ENCODE data around the gene SEMA6B.

The SEMA6B gene

GRCh38 chr19:4586691-4587090, 27.2 kb upstream of the SEMA6B start:
- Histone ChIP-seq H3K9me3 (no peaks in the 10 kb centered on the region), H3K4me1 (ENCODE audit: control insufficient read depth in 1 of 2, insufficient read depth in 1 of 2, low read depth in 1 of 2, low read length in 1 of 2) (no peaks in the 10 kb centered on the region), H3K27ac (no peak overlapping the region), H3K36me3 (no peaks in the 10 kb centered on the region), H3K27me3 (peaks cover 85% of the 10 kb centered on the region), H3K4me3 (ENCODE audit: low read depth in 1 of 2, low read length in 1 of 2) (no peak overlapping the region)
- TF ChIP-seq, protein P1, sequence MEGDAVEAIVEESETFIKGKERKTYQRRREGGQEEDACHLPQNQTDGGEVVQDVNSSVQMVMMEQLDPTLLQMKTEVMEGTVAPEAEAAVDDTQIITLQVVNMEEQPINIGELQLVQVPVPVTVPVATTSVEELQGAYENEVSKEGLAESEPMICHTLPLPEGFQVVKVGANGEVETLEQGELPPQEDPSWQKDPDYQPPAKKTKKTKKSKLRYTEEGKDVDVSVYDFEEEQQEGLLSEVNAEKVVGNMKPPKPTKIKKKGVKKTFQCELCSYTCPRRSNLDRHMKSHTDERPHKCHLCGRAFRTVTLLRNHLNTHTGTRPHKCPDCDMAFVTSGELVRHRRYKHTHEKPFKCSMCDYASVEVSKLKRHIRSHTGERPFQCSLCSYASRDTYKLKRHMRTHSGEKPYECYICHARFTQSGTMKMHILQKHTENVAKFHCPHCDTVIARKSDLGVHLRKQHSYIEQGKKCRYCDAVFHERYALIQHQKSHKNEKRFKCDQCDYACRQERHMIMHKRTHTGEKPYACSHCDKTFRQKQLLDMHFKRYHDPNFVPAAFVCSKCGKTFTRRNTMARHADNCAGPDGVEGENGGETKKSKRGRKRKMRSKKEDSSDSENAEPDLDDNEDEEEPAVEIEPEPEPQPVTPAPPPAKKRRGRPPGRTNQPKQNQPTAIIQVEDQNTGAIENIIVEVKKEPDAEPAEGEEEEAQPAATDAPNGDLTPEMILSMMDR (IDR thresholded peaks at IDR 0.05) = no peak

DNA sequence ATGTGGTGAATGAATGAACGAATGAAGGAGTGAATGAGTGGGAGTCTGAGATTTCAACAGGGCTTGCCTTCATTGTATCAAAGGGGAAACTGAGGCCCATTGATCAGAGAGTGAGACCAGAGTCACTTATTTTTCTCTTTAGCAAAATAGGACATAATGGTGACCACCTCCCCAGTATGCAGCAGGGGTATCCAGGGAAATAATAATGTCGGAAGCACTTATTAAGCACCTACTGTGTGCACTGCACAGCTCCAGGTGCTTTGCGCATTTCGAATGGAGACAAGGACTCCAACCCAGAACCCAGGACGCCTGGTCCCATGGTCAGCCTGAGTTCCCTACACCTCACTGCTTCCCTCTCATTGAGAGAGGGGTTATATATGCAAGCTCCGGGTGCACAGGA, 26.8 kb upstream of the SEMA6B start:
- no peak overlapping the region for H3K27ac ChIP-seq
- TF ChIP-seq, protein P1 (IDR thresholded peaks at IDR 0.05) = no peak
- H3K27me3 ChIP-seq = peaks cover 85% of the 10 kb centered on the region
- no peaks in the 10 kb centered on the region for H3K4me1 ChIP-seq (ENCODE audit: control insufficient read depth in 1 of 2, insufficient read depth in 1 of 2, low read depth in 1 of 2, low read length in 1 of 2)
- no peaks in the 10 kb centered on the region for H3K36me3 ChIP-seq
- H3K9me3 ChIP-seq = no peaks in the 10 kb centered on the region
- H3K4me3 ChIP-seq (ENCODE audit: low read depth in 1 of 2, low read length in 1 of 2) = no peak overlapping the region

DNA sequence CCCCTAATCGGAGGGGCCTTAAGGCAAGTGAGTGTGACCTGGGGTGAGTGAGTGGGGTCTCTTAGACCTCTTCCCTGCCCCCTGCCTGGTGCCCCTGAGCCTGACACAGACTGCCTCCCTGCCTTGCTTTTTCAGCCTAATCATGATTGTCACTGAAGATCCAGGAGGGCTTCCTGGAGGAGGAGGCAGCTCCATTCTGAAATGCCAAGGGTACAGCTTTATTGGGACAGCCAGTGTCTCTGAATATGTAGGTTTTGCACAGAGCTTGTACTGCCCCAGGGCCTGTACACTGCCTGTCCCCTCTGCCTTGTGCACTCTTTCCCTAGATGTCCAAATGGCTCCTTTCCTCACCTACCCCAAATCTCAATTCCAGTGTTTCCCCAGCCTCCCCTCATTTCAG, 26.1 kb upstream of the SEMA6B start:
- Histone ChIP-seq H3K36me3 (no peaks in the 10 kb centered on the region), H3K4me3 (ENCODE audit: low read depth in 1 of 2, low read length in 1 of 2) (no peak overlapping the region), H3K9me3 (no peaks in the 10 kb centered on the region), H3K27ac (no peak overlapping the region), H3K4me1 (ENCODE audit: control insufficient read depth in 1 of 2, insufficient read depth in 1 of 2, low read depth in 1 of 2, low read length in 1 of 2) (no peaks in the 10 kb centered on the region), H3K27me3 (peaks cover 85% of the 10 kb centered on the region)
- TF ChIP-seq, protein P1 (IDR thresholded peaks at IDR 0.05) = no peak

GRCh38 chr19:4584670-4585460, 25.4 kb upstream of the SEMA6B start:
- Histone ChIP-seq H3K4me1 (ENCODE audit: control insufficient read depth in 1 of 2, insufficient read depth in 1 of 2, low read depth in 1 of 2, low read length in 1 of 2) (no peaks in the 10 kb centered on the region), H3K36me3 (no peaks in the 10 kb centered on the region), H3K9me3 (no peaks in the 10 kb centered on the region), H3K4me3 (ENCODE audit: low read depth in 1 of 2, low read length in 1 of 2) (no peak overlapping the region), H3K27me3 (peaks cover 85% of the 10 kb centered on the region), H3K27ac (no peak overlapping the region)
- TF ChIP-seq, protein P1 (IDR thresholded peaks at IDR 0.05) = no peak

DNA sequence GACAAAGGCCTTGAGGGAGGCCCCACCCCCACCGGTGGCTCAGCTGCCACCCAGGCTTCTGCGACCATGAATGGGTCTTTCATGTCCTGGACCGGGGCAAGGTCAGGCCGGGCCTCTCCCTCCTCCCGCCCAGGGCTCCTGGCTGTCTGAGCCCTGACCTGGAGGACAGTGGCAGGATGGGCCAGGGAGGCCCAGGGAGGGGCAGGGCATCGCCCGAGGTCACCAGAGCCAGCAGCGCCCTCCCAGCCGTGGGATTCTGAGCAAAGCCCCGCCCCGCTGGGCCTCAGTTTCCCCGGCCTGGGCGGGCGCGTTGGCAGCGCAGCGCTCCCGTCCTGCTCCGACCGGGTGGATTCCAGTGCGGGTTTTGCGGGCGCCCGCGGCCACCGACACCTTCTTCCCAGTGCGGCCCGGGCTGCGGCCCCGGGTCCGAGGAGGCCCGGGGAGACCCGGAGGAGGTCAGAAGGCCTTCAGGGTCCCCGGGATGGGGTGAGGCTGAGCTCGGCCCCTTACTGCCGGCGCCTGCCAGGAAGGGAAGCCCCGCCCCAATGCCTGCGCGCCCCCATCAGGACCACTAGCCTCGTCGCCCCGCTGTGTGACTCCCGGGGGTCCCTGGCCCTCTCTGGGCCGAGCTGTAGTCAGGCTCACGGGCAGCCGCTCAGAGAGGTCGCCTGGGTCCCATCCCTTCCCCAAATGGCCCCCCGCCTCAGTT, 24.6 kb upstream of the SEMA6B start:
- H3K4me3 ChIP-seq (ENCODE audit: low read depth in 1 of 2, low read length in 1 of 2) = no peak overlapping the region
- H3K27ac ChIP-seq = no peak overlapping the region
- peaks cover 89% of the 10 kb centered on the region for H3K27me3 ChIP-seq

More for the DNA sequence above, 24.6 kb upstream of the SEMA6B start:
- Histone ChIP-seq H3K9me3 (no peaks in the 10 kb centered on the region), H3K4me1 (ENCODE audit: control insufficient read depth in 1 of 2, insufficient read depth in 1 of 2, low read depth in 1 of 2, low read length in 1 of 2) (no peaks in the 10 kb centered on the region), H3K36me3 (no peaks in the 10 kb centered on the region)
- TF ChIP-seq, protein P1 (IDR thresholded peaks at IDR 0.05) = no peak
